A673 (cell line): ENCODE results near the gene TNFSF12. TPM values are rescaled to one million over a fixed set of nuclear protein-coding genes. Genes with fewer than 3 reads are reported as not detected.

ENCODE experiments used
- BruUV-seq: library from RNA; stranded (reverse); fragments of 400-500 nt; replicated peaks from 2 replicates; lab custom pipeline; 2021; lab: Mats Ljungman, UMichigan
- CTCF ChIA-PET: fragments of 300-600 bp; sonication (Branson Sonifier 250); formaldehyde crosslinking; loops from one replicate; lab custom pipeline; 2022; ENCODE audit warnings: antibody characterized with exemption; lab: Charles Lee
- POLR2A ChIA-PET: fragments of 300-600 bp; sonication (Branson Sonifier 250); formaldehyde crosslinking; loops from one replicate; lab custom pipeline; 2022; ENCODE audit warnings: antibody characterized with exemption; ENCODE audit not compliant: low non-redundant PET; lab: Charles Lee
- DNase-seq: peaks from one replicate; pipeline ENCODE4 v3.0.0-alpha.2; 2015; ENCODE audit warnings: low spot score
- H3K27ac ChIP-seq: fragments of 200-600 bp; sonication (generic); 2 replicates; pipeline ENCODE4 v1.5.1; 2016; ENCODE audit warnings: mixed run types, low read depth, mild to moderate bottlenecking, mixed read lengths, antibody characterized with exemption, low read length; ENCODE audit not compliant: poor library complexity, severe bottlenecking
- H3K27me3 ChIP-seq: fragments of 200-600 bp; sonication (generic); replicated peaks from 2 replicates; pipeline ENCODE4 v1.6.1; 2017; ENCODE audit warnings: mixed run types, low read depth, mild to moderate bottlenecking, mixed read lengths, antibody characterized with exemption, low read length; ENCODE audit not compliant: insufficient read depth, poor library complexity
- H3K36me3 ChIP-seq: fragments of 200-600 bp; sonication (generic); 2 replicates; pipeline ENCODE4 v1.6.1; 2016; ENCODE audit warnings: mixed run types, mild to moderate bottlenecking, mixed read lengths, antibody characterized with exemption, low read length; ENCODE audit not compliant: insufficient read depth, poor library complexity, severe bottlenecking
- H3K4me1 ChIP-seq: fragments of 200-600 bp; sonication (generic); 2 replicates; pipeline ENCODE4 v1.6.1; 2017; ENCODE audit warnings: mixed run types, mild to moderate bottlenecking, mixed read lengths, antibody characterized with exemption, low read length; ENCODE audit not compliant: insufficient read depth, poor library complexity, severe bottlenecking
- H3K4me3 ChIP-seq: fragments of 200-600 bp; sonication (generic); 2 replicates; pipeline ENCODE4 v1.5.1; 2016; ENCODE audit warnings: low read depth, mixed run types, mild to moderate bottlenecking, mixed read lengths, low read length; ENCODE audit not compliant: poor library complexity, severe bottlenecking
- H3K9me3 ChIP-seq: fragments of 200-600 bp; sonication (generic); 2 replicates; pipeline ENCODE4 v1.6.1; 2016; ENCODE audit warnings: mixed run types, low read depth, mild to moderate bottlenecking, mixed read lengths, antibody characterized with exemption, low read length; ENCODE audit not compliant: poor library complexity, severe bottlenecking
- CTCF ChIP-seq: fragments of 300-800, 200-600 bp; sonication (generic); conservative IDR thresholded peaks from 2 replicates; pipeline ENCODE4 v1.5.1; 2017; ENCODE audit warnings: low read depth, mild to moderate bottlenecking, antibody characterized with exemption, low read length, moderate library complexity, mixed read lengths
- EZH2 ChIP-seq: fragments of 200-600 bp; sonication (generic); IDR thresholded peaks from 2 replicates; pipeline ENCODE4 v1.6.1; 2017; ENCODE audit warnings: borderline replicate concordance, low read depth, mild to moderate bottlenecking, mixed read lengths, antibody characterized with exemption, low read length; ENCODE audit not compliant: poor library complexity, severe bottlenecking
- intact Hi-C: fragments of 100-400 bp; cut with micrococcal nuclease; formaldehyde crosslinking; loops from one replicate; pipeline ENCODE4 v1.10.0; 2022; ENCODE audit not compliant: unreplicated experiment
- total RNA-seq: library from RNA; stranded (reverse); gene quantifications from 2 replicates; pipeline ENCODE4 v1.2.3, GENCODE V29; 2021

Gene TNFSF12
- total RNA-seq, 1 experiment from 2014 or later: 0.75 TPM

DNA sequence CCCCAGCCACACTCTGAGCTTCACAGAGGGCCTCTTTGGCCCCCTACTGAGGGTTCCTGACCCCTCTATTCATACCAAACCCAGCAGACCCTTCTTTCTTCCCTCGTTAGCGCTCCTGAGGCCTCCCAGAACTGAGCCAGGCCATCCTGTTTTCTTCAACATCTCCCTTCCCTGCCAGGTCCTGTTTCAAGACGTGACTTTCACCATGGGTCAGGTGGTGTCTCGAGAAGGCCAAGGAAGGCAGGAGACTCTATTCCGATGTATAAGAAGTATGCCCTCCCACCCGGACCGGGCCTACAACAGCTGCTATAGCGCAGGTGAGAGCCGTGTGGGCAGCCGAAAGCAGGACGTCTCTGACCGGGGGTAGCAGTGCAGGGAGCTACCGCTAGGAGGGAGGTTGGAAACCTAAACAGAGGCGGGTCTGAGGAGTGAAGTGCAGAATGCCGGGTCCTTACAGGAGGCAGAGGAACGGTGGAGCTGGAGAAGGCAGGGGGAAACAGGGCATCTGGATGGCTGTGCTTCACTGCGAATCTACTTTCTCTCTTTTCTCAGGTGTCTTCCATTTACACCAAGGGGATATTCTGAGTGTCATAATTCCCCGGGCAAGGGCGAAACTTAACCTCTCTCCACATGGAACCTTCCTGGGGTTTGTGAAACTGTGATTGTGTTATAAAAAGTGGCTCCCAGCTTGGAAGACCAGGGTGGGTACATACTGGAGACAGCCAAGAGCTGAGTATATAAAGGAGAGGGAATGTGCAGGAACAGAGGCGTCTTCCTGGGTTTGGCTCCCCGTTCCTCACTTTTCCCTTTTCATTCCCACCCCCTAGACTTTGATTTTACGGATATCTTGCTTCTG, 11.5 kb downstream of the TNFSF12 start:
- Histone ChIP-seq H3K4me3 (peak overlapping the region; percentile 90), H3K27me3 (no peaks in the 10 kb centered on the region), H3K4me1 (peaks cover 33% of the 10 kb centered on the region), H3K27ac (peak overlapping the region; percentile 92), H3K36me3 (peaks cover 22% of the 10 kb centered on the region), H3K9me3 (no peaks in the 10 kb centered on the region)
- peak; percentile 64 for TF ChIP-seq CTCF
- no peak for TF ChIP-seq EZH2
- peak; percentile 83 for DNase-seq
- ChIA-PET CTCF (interaction anchor here (0.5 to 1.8 kb wide), 30 partner anchors 9 to 590 kb away, joined by 3 to 32 read pairs (median 4); partner anchors contain the start of genes DNAH2, FGF11, NEURL4 and SLC2A4), POLR2A (interaction anchor here (0.5 to 0.7 kb wide), 3 partner anchors 47 to 231 kb away, joined by 3 to 5 read pairs (median 3); no protein-coding TSS in a partner anchor)
- intact Hi-C loops: loop anchor here (1.0 to 2.0 kb wide), 3 partner anchors 46 to 204 kb away; no protein-coding TSS in a partner anchor
- no TSS peak for BruUV-seq

DNA sequence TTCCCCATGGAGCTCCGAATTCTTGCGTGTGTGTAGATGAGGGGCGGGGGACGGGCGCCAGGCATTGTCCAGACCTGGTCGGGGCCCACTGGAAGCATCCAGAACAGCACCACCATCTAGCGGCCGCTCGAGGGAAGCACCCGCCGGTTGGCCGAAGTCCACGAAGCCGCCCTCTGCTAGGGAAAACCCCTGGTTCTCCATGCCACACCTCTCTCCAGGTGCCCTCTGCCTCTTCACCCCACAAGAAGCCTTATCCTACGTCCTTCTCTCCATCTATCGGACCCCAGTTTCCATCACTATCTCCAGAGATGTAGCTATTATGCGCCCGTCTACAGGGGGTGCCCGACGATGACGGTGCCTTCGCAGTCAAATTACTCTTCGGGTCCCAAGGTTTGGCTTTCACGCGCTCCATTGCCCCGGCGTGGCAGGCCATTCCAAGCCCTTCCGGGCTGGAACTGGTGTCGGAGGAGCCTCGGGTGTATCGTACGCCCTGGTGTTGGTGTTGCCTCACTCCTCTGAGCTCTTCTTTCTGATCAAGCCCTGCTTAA, 12.2 kb downstream of the TNFSF12 start:
- intact Hi-C loops: loop anchor here (1.0 to 2.0 kb wide), 3 partner anchors 47 to 204 kb away; no protein-coding TSS in a partner anchor
- peaks cover 33% of the 10 kb centered on the region for H3K4me1 ChIP-seq
- ChIA-PET CTCF (interaction anchor here (0.5 to 1.8 kb wide), 29 partner anchors 8 to 591 kb away, joined by 3 to 32 read pairs (median 4); partner anchors contain the start of genes DNAH2, FGF11, NEURL4 and SLC2A4), POLR2A (interaction anchor here (0.6 to 0.7 kb wide), 2 partner anchors 47 to 232 kb away, joined by 3 to 5 read pairs; no protein-coding TSS in a partner anchor)
- no peaks in the 10 kb centered on the region for H3K27me3 ChIP-seq
- H3K4me3 ChIP-seq: peak overlapping the region; percentile 90
- TSS peak; percentile 83 for BruUV-seq
- no peaks in the 10 kb centered on the region for H3K9me3 ChIP-seq
- H3K36me3 ChIP-seq: peaks cover 29% of the 10 kb centered on the region
- peak overlapping the region; percentile 92 for H3K27ac ChIP-seq
- peak; percentile 93 for DNase-seq
- TF ChIP-seq CTCF (peak; percentile 86), EZH2 (no peak)

DNA sequence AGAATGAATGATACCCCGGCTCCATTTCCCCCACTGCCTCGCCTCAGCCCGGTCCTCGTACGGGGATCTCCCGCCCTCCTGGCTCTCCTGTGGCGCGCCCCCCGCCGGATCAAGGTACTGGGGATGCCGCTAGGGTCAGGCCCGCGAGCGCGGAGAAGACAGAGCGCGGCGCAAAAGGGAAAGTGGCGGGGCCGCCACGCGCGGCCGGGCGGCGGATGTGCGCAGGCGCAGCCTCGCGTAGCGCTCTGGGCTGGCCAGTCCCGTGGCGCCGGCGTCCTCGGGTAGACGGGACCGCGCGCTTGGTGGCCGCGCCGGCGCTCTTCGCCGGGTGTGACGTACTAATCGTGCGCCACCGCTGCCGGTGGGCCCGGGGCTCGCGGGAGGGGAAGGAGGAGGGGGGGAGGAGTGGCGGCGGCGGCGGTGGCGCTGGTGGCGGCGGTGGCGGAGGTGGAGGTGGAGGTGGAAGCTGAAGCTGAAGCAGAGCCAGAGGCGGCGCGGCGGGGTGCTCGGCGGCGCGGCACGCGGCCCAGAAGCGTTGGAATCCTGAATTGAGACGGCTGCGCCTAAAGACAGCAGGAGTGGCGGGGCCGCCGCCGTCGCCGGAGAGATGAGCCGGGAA, 12.8 kb downstream of the TNFSF12 start, which contains the start of gene SENP3:
Gene SENP3, plus strand, starts transcription at position 331 of the 619 bp plus-strand sequence. CDS start 1,158 bp downstream, outside the sequence.
- no peaks in the 10 kb centered on the region for H3K27me3 ChIP-seq
- H3K4me1 ChIP-seq: peaks cover 33% of the 10 kb centered on the region
- peak within 1 kb of the TSS; percentile 90 for H3K4me3 ChIP-seq
- no peak for TF ChIP-seq CTCF
- H3K27ac ChIP-seq: peak within 1 kb of the TSS; percentile 92
- peaks cover 35% of the 10 kb centered on the region for H3K36me3 ChIP-seq
- POLR2A ChIA-PET: no interaction called here
- peak; percentile 96 for DNase-seq
- CTCF ChIA-PET: interaction anchor here (0.6 to 1.8 kb wide), 4 partner anchors 48 to 538 kb away, joined by 3 to 32 read pairs (median 6); partner anchors contain the start of genes TP53 and WRAP53
- H3K9me3 ChIP-seq: no peaks in the 10 kb centered on the region
- no TSS peak for BruUV-seq
- intact Hi-C loops: loop anchor here (1.0 to 2.0 kb wide), 3 partner anchors 47 to 205 kb away; no protein-coding TSS in a partner anchor
